ENCODE measurements around the gene KRT31.

- no peak for TF ChIP-seq POLR2A (IDR thresholded peaks at IDR 0.05)
- no peak for TF ChIP-seq CTCF (IDR thresholded peaks at IDR 0.05)
- no peak for TF ChIP-seq POLR2AphosphoS5 (IDR thresholded peaks at IDR 0.05)
- TF ChIP-seq EP300 (IDR thresholded peaks at IDR 0.05; ENCODE audit: low read depth), result no peak
Measured at GRCh38 chr17:41444186-41444585, 46.8 kb upstream of the KRT31 start.

Data from transverse colon (tissue), 4 donors.